GM21737 (cell line): Measurements from ENCODE around the gene JAG2.

Experiments
- ATAC-seq: cut with Tn5 transposase; IDR thresholded peaks from one replicate; pipeline ENCODE4 v1.9.1; 2021; ENCODE audit warnings: mild to moderate bottlenecking, moderate library complexity; ENCODE audit not compliant: unreplicated experiment

The JAG2 gene

GRCh38 chr14:105153331-105153731 is 15.2 kb downstream of the JAG2 start:
- ATAC-seq: no peak

- ATAC-seq: no peak
Measured at GRCh38 chr14:105152794-105153241, 15.8 kb downstream of the JAG2 start.

GRCh38 chr14:105151838-105152793 is 16.5 kb downstream of the JAG2 start:
- ATAC-seq: no peak

- no peak for ATAC-seq
Measured at GRCh38 chr14:105151084-105151837, 17.3 kb downstream of the JAG2 start.

GRCh38 chr14:105150368-105151083 is 18.1 kb downstream of the JAG2 start:
- ATAC-seq: no peak

- no peak for ATAC-seq
Measured at GRCh38 chr14:105150026-105150367, 18.6 kb downstream of the JAG2 start.

- no peak for ATAC-seq
Measured at GRCh38 chr14:105149146-105149781, 19.3 kb downstream of the JAG2 start.

- ATAC-seq: no peak
Measured at GRCh38 chr14:105148604-105149145, 19.9 kb downstream of the JAG2 start.

- no peak for ATAC-seq
Measured at GRCh38 chr14:105147671-105148603, 20.6 kb downstream of the JAG2 start.

- no peak for ATAC-seq
Measured at GRCh38 chr14:105146976-105147635, 21.5 kb downstream of the JAG2 start.

- ATAC-seq: no peak
Measured at GRCh38 chr14:105146181-105146975, 22.2 kb downstream of the JAG2 start.

- ATAC-seq: no peak
Measured at GRCh38 chr14:105145381-105146180, 23.0 kb downstream of the JAG2 start.

GRCh38 chr14:105144666-105145380 is 23.8 kb downstream of the JAG2 start:
- ATAC-seq: no peak

GRCh38 chr14:105144026-105144665 is 24.4 kb downstream of the JAG2 start:
- ATAC-seq: no peak

GRCh38 chr14:105143451-105144025 is 25.0 kb downstream of the JAG2 start:
- ATAC-seq: no peak
